ENCODE measurements around the gene TSPAN14. TPM values are rescaled to one million over a fixed set of nuclear protein-coding genes. Genes with fewer than 3 reads are reported as not detected.

Gene TSPAN14
- total RNA-seq, 2 donors from 2014 or later, result 24.2 to 34.7 TPM

DNA sequence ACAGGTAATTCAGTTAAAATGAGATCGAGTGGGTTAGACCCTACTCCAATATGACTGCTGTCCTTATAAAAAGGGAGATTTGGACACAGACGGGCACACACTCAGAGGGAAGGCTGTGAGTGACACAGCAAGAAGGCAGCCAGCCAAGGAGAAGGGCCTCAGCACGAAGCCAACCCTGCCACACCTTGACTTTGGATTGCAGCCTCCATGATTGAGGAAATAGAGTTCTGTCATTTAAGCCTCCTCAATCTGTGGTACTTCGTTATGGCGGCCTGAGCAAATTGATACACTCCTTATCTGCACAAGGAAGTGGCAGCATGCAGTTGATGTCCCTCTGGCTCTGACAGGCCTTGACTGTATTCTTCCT, 127.3 kb downstream of the TSPAN14 start:
- Histone ChIP-seq H3K9me3 (peaks cover 0 to 8% of the 10 kb centered on the region in 2 donors), H3K4me1 (no peaks in the 10 kb centered on the region), H3K4me3 (no peak overlapping the region), H3K27ac (no peak overlapping the region), H3K36me3 (no peaks in the 10 kb centered on the region), H3K27me3 (no peaks in the 10 kb centered on the region)
- TF ChIP-seq, protein P1, sequence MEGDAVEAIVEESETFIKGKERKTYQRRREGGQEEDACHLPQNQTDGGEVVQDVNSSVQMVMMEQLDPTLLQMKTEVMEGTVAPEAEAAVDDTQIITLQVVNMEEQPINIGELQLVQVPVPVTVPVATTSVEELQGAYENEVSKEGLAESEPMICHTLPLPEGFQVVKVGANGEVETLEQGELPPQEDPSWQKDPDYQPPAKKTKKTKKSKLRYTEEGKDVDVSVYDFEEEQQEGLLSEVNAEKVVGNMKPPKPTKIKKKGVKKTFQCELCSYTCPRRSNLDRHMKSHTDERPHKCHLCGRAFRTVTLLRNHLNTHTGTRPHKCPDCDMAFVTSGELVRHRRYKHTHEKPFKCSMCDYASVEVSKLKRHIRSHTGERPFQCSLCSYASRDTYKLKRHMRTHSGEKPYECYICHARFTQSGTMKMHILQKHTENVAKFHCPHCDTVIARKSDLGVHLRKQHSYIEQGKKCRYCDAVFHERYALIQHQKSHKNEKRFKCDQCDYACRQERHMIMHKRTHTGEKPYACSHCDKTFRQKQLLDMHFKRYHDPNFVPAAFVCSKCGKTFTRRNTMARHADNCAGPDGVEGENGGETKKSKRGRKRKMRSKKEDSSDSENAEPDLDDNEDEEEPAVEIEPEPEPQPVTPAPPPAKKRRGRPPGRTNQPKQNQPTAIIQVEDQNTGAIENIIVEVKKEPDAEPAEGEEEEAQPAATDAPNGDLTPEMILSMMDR (IDR thresholded peaks at IDR 0.05), result no peak
- peak; percentile 30 for DNase-seq (ENCODE audit: low spot score)

DNA sequence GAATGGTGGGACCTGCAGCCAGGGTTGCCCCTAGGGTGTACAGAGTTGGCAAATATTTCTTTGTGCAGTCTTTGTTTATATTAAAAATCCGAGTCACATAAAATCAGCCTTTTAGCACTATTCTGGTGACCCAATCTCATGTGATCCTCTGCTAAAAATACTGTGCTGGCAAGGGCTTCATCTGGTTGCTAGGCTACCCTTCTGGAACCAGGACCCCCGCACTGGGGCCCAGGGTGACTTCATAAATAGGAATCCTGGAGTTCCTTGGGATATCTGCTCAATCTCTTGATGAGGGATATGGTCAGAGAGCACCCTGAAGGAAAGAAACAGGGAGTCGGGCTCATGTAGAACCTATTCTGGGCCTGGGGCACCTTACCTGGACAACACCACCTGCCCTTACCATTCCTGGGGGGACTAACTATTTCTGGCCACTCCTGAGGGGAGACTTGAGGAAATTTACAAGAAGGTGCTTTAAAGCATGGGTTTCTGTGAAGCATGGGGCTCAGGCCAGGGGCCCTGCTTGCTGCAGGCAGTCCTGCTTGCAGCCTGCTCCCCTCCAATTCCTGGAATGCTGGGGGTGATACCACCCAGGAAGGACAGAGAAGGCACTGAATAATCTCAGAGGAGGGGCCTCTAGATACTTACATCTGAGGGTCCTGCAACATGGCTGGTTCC, 128.3 kb downstream of the TSPAN14 start:
- DNase-seq (ENCODE audit: low spot score), result peak; percentile 5
- TF ChIP-seq, protein P1 (IDR thresholded peaks at IDR 0.05), result no peak
- no peak overlapping the region for H3K4me3 ChIP-seq
- H3K36me3 ChIP-seq, result no peaks in the 10 kb centered on the region
- H3K27me3 ChIP-seq, result no peaks in the 10 kb centered on the region
- H3K27ac ChIP-seq, result no peak overlapping the region
- H3K9me3 ChIP-seq, result no peaks in the 10 kb centered on the region
- no peaks in the 10 kb centered on the region for H3K4me1 ChIP-seq

Other genes with a start within 250 kb of the TSPAN14 start
- 100 to 1,000 TPM; 224 to 266 TPM for gene ANXA11, start 248.8 kb upstream of the TSPAN14 start, total RNA-seq
- gene MAT1A, start 164.7 kb upstream of the TSPAN14 start, total RNA-seq, result not detected
- gene DYDC1, start 97.6 kb upstream of the TSPAN14 start, total RNA-seq, result not detected
- not detected for gene DYDC2, start 97.5 kb upstream of the TSPAN14 start, total RNA-seq
- 10 to 100 TPM; 42.8 to 81.2 TPM for gene PRXL2A, start 45.8 kb upstream of the TSPAN14 start, total RNA-seq
- gene SH2D4B, start 83.6 kb downstream of the TSPAN14 start, total RNA-seq, result under 1 TPM in 1 of 2 donors, not detected in 1; 0.12 TPM